Sigmoid colon (tissue), 7 donors: ENCODE data around the gene CUX1. TPM values are rescaled to one million over a fixed set of nuclear protein-coding genes. Genes with fewer than 3 reads are reported as not detected.

ENCODE experiments used
- DNase-seq: peaks from one replicate; pipeline ENCODE4 v3.0.0-alpha.2; 2019
- H3K27ac ChIP-seq, 4 donors: fragments of 200-600 bp; sonication (generic); one replicate each; pipeline ENCODE4 v1.5.1; 2016 to 2019; ENCODE audit warnings: mild to moderate bottlenecking in 1 of 4
- H3K27me3 ChIP-seq, 3 donors: fragments of 200-600 bp; sonication (generic); one replicate each; pipeline ENCODE4 v1.5.1; 2019; ENCODE audit warnings: mild to moderate bottlenecking in 1 of 3
- H3K36me3 ChIP-seq, 4 donors: fragments of 200-600 bp; sonication (generic); one replicate each; pipeline ENCODE4 v1.5.1; 2016 to 2019
- H3K4me1 ChIP-seq, 4 donors: fragments of 200-600 bp; sonication (generic); one replicate each; pipeline ENCODE4 v1.5.1; 2017 to 2019
- H3K4me3 ChIP-seq, 4 donors: fragments of 200-600 bp; sonication (generic); one replicate each; pipeline ENCODE4 v1.5.1; 2017 to 2019; ENCODE audit warnings: mild to moderate bottlenecking in 2 of 4, moderate library complexity in 1 of 4
- H3K9me3 ChIP-seq, 4 donors: fragments of 200-600 bp in 3 of 4; sonication (generic) in 3 of 4; one replicate each; pipeline versions ENCODE4 v1.5.1 to v1.6.1; 2013 to 2019
- EP300 ChIP-seq, 4 donors: sonication (generic); formaldehyde crosslinking; IDR thresholded peaks; one replicate each; pipeline ENCODE4 v1.6.1; 2017; ENCODE audit warnings: antibody characterized with exemption in 4 of 4
- POLR2A ChIP-seq, 2 donors: fragments of 450-650 bp; IDR thresholded peaks; one replicate each; pipeline ENCODE4 v1.6.1; 2016; ENCODE audit warnings: antibody characterized with exemption in 2 of 2, mild to moderate bottlenecking in 2 of 2, moderate library complexity in 2 of 2
- POLR2AphosphoS5 ChIP-seq, 4 donors: sonication (generic); formaldehyde crosslinking; IDR thresholded peaks; one replicate each; pipeline ENCODE4 v1.6.1; 2017; ENCODE audit warnings: antibody characterized with exemption in 4 of 4
- WGBS, 2 donors: extraction: QIAGEN DNeasy Blood & Tissue Kit; methylation state at CpG; one replicate each; pipeline ENCODE4 v1.1.7; 2013; 5-methylcytosine and 5-hydroxymethylcytosine counted together
- intact Hi-C: fragments of 100-400 bp; cut with DNase I; formaldehyde crosslinking; loops from one replicate; pipeline ENCODE4 v1.15.1; 2023
- polyA plus RNA-seq, 3 donors: library from polyadenylated mRNA; stranded (reverse); fragments of 200-250 nt; gene quantifications; one replicate each; pipeline ENCODE4 v1.2.3, GENCODE V29; 2013
- total RNA-seq, 4 donors: library from RNA; depleted of rRNA; stranded (reverse); fragments of >200 nt; gene quantifications; one replicate each; pipeline ENCODE4 v1.1.0, GENCODE V29; 2016
- TF ChIP-seq, protein P1 (sequence below), 4 experiments: fragments of 450-650 bp in 3 of 4; fragments of 200-600 bp in 1 of 4; IDR thresholded peaks; one replicate each; pipeline ENCODE4 v1.5.1; 2016 to 2019; ENCODE audit warnings: antibody characterized with exemption in 4 of 4, mild to moderate bottlenecking in 3 of 4, moderate library complexity in 2 of 4
- donor health status: healthy with polysubstance abuse.
- donor health status: Bipolar disorder and iron deficiency.
- donor health status: healthy.

The CUX1 gene
- total and polyA plus RNA-seq, 7 donors = 46.7 to 127 (median 49.9) TPM

DNA sequence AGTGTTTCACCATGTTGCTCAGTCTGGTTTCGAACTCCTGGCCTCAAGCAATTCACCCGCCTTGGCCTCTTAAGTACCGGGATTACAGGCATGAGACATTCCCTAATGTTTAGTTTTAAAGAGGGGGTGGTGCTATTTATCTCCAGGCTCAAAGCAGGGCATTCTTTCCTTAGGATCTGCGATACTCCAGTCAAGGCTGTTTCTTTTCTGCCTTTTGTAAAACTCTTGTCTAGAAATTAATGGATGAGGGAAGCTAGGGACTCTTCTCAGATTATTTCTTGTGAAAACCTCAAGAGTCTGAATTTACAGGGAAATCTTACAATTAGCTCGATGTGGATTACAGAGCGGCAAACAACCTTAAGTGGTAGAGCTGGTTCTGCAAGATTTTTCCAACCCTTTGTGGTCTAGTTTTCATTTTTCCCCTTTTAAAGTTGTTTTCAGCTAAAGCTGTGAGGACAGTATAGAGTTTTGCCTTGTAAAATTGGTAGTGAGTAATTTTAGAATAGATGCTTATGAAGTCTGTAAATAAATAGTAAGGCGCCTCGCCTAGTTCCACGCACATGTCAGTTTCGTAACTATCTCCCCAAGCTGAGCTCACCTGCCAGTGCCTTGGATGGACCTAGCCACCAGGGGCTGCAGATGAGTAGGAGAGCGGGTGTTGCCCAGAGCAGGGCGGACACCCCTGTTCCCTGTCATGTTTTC, 53.1 kb downstream of the CUX1 start:
- WGBS, 2 donors = 17 to 61% methylated on average over 12 of the region's 12 CpGs
- Histone ChIP-seq H3K4me3 (no peak overlapping the region), H3K27ac (peak overlapping the region; percentile 53 to 73 (median 63)), H3K36me3 (no peaks in the 10 kb centered on the region), H3K9me3 (no peaks in the 10 kb centered on the region), H3K27me3 (no peaks in the 10 kb centered on the region), H3K4me1 (peaks cover 0 to 60% (median 55%) of the 10 kb centered on the region in 4 donors)
- intact Hi-C loops = no loop called here
- no peak for DNase-seq
- TF ChIP-seq, protein P1, sequence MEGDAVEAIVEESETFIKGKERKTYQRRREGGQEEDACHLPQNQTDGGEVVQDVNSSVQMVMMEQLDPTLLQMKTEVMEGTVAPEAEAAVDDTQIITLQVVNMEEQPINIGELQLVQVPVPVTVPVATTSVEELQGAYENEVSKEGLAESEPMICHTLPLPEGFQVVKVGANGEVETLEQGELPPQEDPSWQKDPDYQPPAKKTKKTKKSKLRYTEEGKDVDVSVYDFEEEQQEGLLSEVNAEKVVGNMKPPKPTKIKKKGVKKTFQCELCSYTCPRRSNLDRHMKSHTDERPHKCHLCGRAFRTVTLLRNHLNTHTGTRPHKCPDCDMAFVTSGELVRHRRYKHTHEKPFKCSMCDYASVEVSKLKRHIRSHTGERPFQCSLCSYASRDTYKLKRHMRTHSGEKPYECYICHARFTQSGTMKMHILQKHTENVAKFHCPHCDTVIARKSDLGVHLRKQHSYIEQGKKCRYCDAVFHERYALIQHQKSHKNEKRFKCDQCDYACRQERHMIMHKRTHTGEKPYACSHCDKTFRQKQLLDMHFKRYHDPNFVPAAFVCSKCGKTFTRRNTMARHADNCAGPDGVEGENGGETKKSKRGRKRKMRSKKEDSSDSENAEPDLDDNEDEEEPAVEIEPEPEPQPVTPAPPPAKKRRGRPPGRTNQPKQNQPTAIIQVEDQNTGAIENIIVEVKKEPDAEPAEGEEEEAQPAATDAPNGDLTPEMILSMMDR (IDR thresholded peaks at IDR 0.05) = peak in 1 of 4 experiments; percentile 23
- TF ChIP-seq EP300 (IDR thresholded peaks at IDR 0.05) = no peak
- TF ChIP-seq POLR2A (IDR thresholded peaks at IDR 0.05) = no peak
- TF ChIP-seq POLR2AphosphoS5 (IDR thresholded peaks at IDR 0.05) = no peak

DNA sequence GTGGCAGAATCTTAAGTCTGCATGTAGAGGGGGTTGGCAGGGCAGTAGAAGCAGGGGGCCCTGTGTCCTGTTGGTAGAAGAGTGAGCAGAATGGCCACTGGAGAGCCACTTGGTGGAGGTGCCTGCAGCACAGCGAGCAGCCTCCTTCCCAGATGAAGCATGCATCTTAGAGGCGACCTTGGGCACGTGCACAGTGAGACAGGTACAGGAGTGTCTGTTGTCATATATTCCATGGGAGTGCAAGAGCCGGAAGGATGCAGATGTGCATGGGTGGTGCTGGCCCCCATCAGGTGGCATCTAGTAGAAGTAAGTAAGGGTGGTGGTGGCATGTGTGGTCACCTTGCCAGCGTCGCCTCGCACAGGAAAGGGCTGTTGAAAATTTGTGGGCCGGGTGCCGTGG, 53.9 kb downstream of the CUX1 start:
- Histone ChIP-seq H3K4me3 (no peak overlapping the region), H3K27ac (peak overlapping the region in 3 of 4 donors; percentile 55 to 73 (median 71)), H3K27me3 (no peaks in the 10 kb centered on the region), H3K4me1 (peaks cover 0 to 68% (median 60%) of the 10 kb centered on the region in 4 donors), H3K9me3 (no peaks in the 10 kb centered on the region), H3K36me3 (no peaks in the 10 kb centered on the region)
- TF ChIP-seq, protein P1 (IDR thresholded peaks at IDR 0.05) = no peak
- TF ChIP-seq POLR2AphosphoS5 (IDR thresholded peaks at IDR 0.05) (no peak), EP300 (IDR thresholded peaks at IDR 0.05) (no peak), POLR2A (IDR thresholded peaks at IDR 0.05) (no peak)
- intact Hi-C loops = no loop called here
- WGBS, 2 donors = 93 to 94% methylated on average over 9 of the region's 9 CpGs
- no peak for DNase-seq

DNA sequence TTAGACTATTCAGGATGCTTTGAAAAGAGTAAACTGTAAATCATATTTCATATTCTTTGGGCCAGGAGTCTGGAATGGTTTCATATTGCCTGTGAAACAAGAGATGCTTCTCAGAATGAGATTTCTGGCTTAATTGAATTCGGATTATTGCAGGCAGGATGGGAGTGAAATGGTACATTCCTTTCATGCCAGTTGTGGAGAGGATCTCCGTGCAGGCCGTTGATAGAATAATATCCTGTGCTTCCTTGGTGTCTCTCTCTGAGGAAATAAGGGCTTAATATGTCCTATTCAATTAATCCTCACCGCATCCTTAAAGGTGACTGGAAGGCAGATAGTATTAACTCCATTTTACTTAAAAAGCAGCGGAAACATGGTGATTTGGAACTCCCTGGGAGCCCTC, 56.6 kb downstream of the CUX1 start:
- Histone ChIP-seq H3K4me3 (no peak overlapping the region), H3K9me3 (no peaks in the 10 kb centered on the region), H3K27ac (peak overlapping the region in 3 of 4 donors; percentile 48 to 78 (median 57)), H3K4me1 (peaks cover 0 to 69% (median 55%) of the 10 kb centered on the region in 4 donors), H3K36me3 (no peaks in the 10 kb centered on the region), H3K27me3 (no peaks in the 10 kb centered on the region)
- 83 to 87% methylated on average over 5 of the region's 5 CpGs for WGBS, 2 donors
- intact Hi-C loops = no loop called here
- DNase-seq = no peak
- TF ChIP-seq, protein P1 (IDR thresholded peaks at IDR 0.05) = no peak
- TF ChIP-seq POLR2A (IDR thresholded peaks at IDR 0.05) = no peak
- TF ChIP-seq POLR2AphosphoS5 (IDR thresholded peaks at IDR 0.05) = no peak
- no peak for TF ChIP-seq EP300 (IDR thresholded peaks at IDR 0.05)

DNA sequence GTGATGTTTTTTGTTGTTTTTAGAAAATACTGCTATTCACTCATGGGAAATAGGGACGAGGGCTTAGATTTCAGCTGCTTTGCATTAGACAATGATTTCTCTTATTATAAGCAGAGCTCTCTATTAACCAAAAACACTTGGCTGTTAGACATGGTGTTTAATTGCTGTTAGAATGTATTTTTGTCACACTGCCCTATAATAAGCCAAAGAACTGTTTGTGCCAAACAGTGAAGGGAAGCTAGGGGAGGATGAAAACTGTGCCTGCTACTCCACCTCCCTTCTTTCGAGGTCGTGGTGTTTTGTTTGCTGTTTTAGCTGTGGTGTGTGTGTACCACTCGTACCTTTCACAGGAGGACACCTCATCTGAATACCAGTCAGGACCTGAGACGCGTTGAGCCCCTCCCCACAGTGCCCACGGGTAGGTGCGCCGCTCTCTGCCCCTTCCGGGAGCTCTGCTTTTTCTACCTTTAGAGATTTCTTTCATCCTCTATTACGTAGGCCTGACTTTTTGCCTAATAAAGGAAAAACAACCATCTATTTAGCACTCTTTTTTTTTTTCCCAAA, 57.9 kb downstream of the CUX1 start:
- TF ChIP-seq POLR2AphosphoS5 (IDR thresholded peaks at IDR 0.05) = no peak
- TF ChIP-seq POLR2A (IDR thresholded peaks at IDR 0.05) = no peak
- TF ChIP-seq, protein P1 (IDR thresholded peaks at IDR 0.05) = no peak
- no peak for TF ChIP-seq EP300 (IDR thresholded peaks at IDR 0.05)
- DNase-seq = no peak
- peaks cover 0 to 69% (median 54%) of the 10 kb centered on the region in 4 donors for H3K4me1 ChIP-seq
- 81 to 85% methylated on average over 11 of the region's 11 CpGs for WGBS, 2 donors
- H3K4me3 ChIP-seq = no peak overlapping the region
- peak overlapping the region in 2 of 4 donors; percentile 57 to 78 for H3K27ac ChIP-seq
- no peaks in the 10 kb centered on the region for H3K36me3 ChIP-seq
- H3K9me3 ChIP-seq = no peaks in the 10 kb centered on the region
- intact Hi-C loops = no loop called here
- no peaks in the 10 kb centered on the region for H3K27me3 ChIP-seq
